ENCODE results near the gene PMVK.

PMVK gene

GRCh38 chr1:154966111-154966510 is 29.6 kb upstream of the PMVK start:
- no peak for DNase-seq

GRCh38 chr1:154964359-154964758 is 27.8 kb upstream of the PMVK start:
- DNase-seq = no peak

- DNase-seq = no peak
These were observed 27.1 kb upstream of the PMVK start for GRCh38 chr1:154963643-154964042.

- no peak for DNase-seq
These were observed 26.3 kb upstream of the PMVK start for GRCh38 chr1:154962795-154963330.

- no peak for DNase-seq
These were observed 25.7 kb upstream of the PMVK start for GRCh38 chr1:154962156-154962749.

- DNase-seq = peak; percentile 77
These were observed 25.0 kb upstream of the PMVK start, which contains the start of gene PYGO2 for GRCh38 chr1:154961207-154962155. TSS of gene PYGO2 (minus strand) at chr1:154961782. CDS start at chr1:154961576, 206 bp downstream.

- no peak for DNase-seq
These were observed 24.1 kb upstream of the PMVK start for GRCh38 chr1:154960446-154961136.

GRCh38 chr1:154959426-154959780 is 22.9 kb upstream of the PMVK start:
- no peak for DNase-seq

- no peak for DNase-seq
These were observed 22.3 kb upstream of the PMVK start for GRCh38 chr1:154958681-154959425.

GRCh38 chr1:154958036-154958435 is 21.5 kb upstream of the PMVK start:
- DNase-seq = no peak

GRCh38 chr1:154957091-154957657 is 20.7 kb upstream of the PMVK start:
- no peak for DNase-seq

- no peak for DNase-seq
These were observed 20.0 kb upstream of the PMVK start for GRCh38 chr1:154956544-154956941.

GRCh38 chr1:154955718-154956543 is 19.4 kb upstream of the PMVK start, which contains the start of gene PBXIP1:
TSS of gene PBXIP1 (minus strand) at chr1:154956099. CDS start at chr1:154953721, 2,378 bp downstream.
- peak; percentile 74 for DNase-seq

- peak; percentile 91 for DNase-seq
These were observed 18.7 kb upstream of the PMVK start for GRCh38 chr1:154955039-154955717.

GRCh38 chr1:154954541-154954940 is 18.0 kb upstream of the PMVK start:
- DNase-seq = no peak

GRCh38 chr1:154953611-154954038 is 17.1 kb upstream of the PMVK start:
- DNase-seq = no peak

GRCh38 chr1:154952664-154953063 is 16.1 kb upstream of the PMVK start:
- no peak for DNase-seq

GRCh38 chr1:154951901-154952657 is 15.6 kb upstream of the PMVK start:
- DNase-seq = peak; percentile 65

GRCh38 chr1:154948079-154948478 is 11.6 kb upstream of the PMVK start:
- DNase-seq = no peak

Data from activated CD4-positive, alpha-beta T cell treated with anti-CD3 and anti-CD28 coated beads, Interleukin-2, amount 50 U/mL, for 1 hour (primary cell).